H1 (cell line): ENCODE data around the gene DOCK8. TPM values are rescaled to one million over a fixed set of nuclear protein-coding genes. Genes with fewer than 3 reads are reported as not detected.

Experiments
- ASH2L ChIP-seq: fragments of 200-600, 300-600 bp; sonication (generic); IDR thresholded peaks from one replicate; pipeline ENCODE4 v1.7.1; 2017; ENCODE audit warnings: low read length
- ATF3 ChIP-seq: IDR thresholded peaks from 2 replicates; pipeline ENCODE4 v1.6.1; 2011; ENCODE audit warnings: low read depth, mild to moderate bottlenecking, low read length; ENCODE audit not compliant: insufficient read depth
- CTBP2 ChIP-seq: IDR thresholded peaks from 2 replicates; pipeline ENCODE4 v1.7.0; 2011; ENCODE audit warnings: borderline replicate concordance, mild to moderate bottlenecking, moderate library complexity, mixed read lengths, low read length; ENCODE audit not compliant: insufficient read depth, insufficient read length
- CTCF ChIP-seq, 3 experiments: IDR thresholded peaks; 1 replicate in 2 of 3; 2 replicates in 1 of 3; pipeline versions ENCODE4 v1.5.1 to v1.6.1; 2011; ENCODE audit warnings: low read length in 3 of 3, mild to moderate bottlenecking in 3 of 3, inconsistent platforms in 2 of 3, low read depth in 1 of 3, moderate library complexity in 1 of 3; ENCODE audit not compliant: insufficient read depth in 1 of 3; ENCODE audit errors: control extremely low read depth in 1 of 3
- POLR2AphosphoS5 ChIP-seq: IDR thresholded peaks from 2 replicates; pipeline ENCODE4 v1.6.1; 2011; ENCODE audit warnings: low read depth, low read length
- POU5F1 ChIP-seq: IDR thresholded peaks from 2 replicates; pipeline ENCODE4 v1.6.1; 2011; ENCODE audit warnings: low read depth, mild to moderate bottlenecking, low read length, moderate library complexity
- RAD21 ChIP-seq, 2 experiments: IDR thresholded peaks in 1 of 2; conservative IDR thresholded peaks in 1 of 2; 2 replicates each; pipeline ENCODE4 v1.6.1; 2011; ENCODE audit warnings: low read depth in 2 of 2, low read length in 2 of 2, improper control_type of control experiment in 1 of 2, inconsistent platforms in 1 of 2, mild to moderate bottlenecking in 1 of 2, moderate library complexity in 1 of 2
- SP1 ChIP-seq: IDR thresholded peaks from 2 replicates; pipeline ENCODE4 v1.6.1; 2011; ENCODE audit warnings: low read depth, low read length
- TAF7 ChIP-seq: optimal IDR thresholded peaks from 2 replicates; pipeline ENCODE3; 2011; ENCODE audit warnings: low read depth, mild to moderate bottlenecking, inconsistent platforms, low read length, moderate library complexity, borderline replicate concordance
- TCF12 ChIP-seq: IDR thresholded peaks from 2 replicates; pipeline ENCODE4 v1.6.1; 2011; ENCODE audit warnings: low read depth, mild to moderate bottlenecking, low read length
- polyA plus RNA-seq, 7 experiments: library from polyadenylated mRNA; depleted of rRNA in 3 of 7; stranded (reverse) in 5 of 7; unstranded in 2 of 7; fragments of >200 nt in 5 of 7; fragments of 200-250 nt in 2 of 7; gene quantifications; 1 replicate in 5 of 7; 2 replicates in 1 of 7; 4 replicates in 1 of 7; pipeline versions ENCODE4 v1.2.1 to v1.2.3, GENCODE V29; 2011 to 2013; ENCODE audit warnings: missing spikeins in 2 of 7, mixed read lengths in 2 of 7
- total RNA-seq: library from RNA; stranded (reverse); fragmentation: NEBNext Ultra II Directional; extraction: Animal tissue kit (Norgen Biotek cat#: 25700); gene quantifications from 2 replicates; pipeline ENCODE4 v1.2.1, GENCODE V29; 2021

The DOCK8 gene
- total and polyA plus RNA-seq, 2 of the 8 experiments (the other 6 are each of a cell fraction or from before 2014, with no cell fraction given), result 0.57 to 2.0 TPM

GRCh38 chr9:265209-265870 is 50.7 kb downstream of the DOCK8 start (continued):
- TF ChIP-seq ATF3 (no peak), TCF12 (no peak), POLR2AphosphoS5 (no peak), POU5F1 (no peak), CTCF (IDR thresholded peaks at IDR 0.05; ENCODE audit: control extremely low read depth in 1 of 3, insufficient read depth in 1 of 3, low read depth in 1 of 3, low read length in 3 of 3) (no peak), CTBP2 (no peak), ASH2L (no peak), RAD21 (IDR thresholded peaks at IDR 0.05 in 1 of 2, conservative IDR thresholded peaks at IDR 0.05 in 1 of 2; ENCODE audit: low read depth in 2 of 2, low read length in 2 of 2) (no peak), TAF7 (no peak), SP1 (no peak)
